Panc1 (cell line): ENCODE data around the gene CNOT6L.

ENCODE experiments used
- POLR2AphosphoS5 ChIP-seq: IDR thresholded peaks from 2 replicates; pipeline ENCODE4 v1.6.1; 2012; ENCODE audit warnings: mild to moderate bottlenecking, low read depth, low read length, moderate library complexity
- SIN3A ChIP-seq: IDR thresholded peaks from 2 replicates; pipeline ENCODE4 v1.6.1; 2012; ENCODE audit warnings: low read depth, mild to moderate bottlenecking, low read length, moderate library complexity, borderline replicate concordance; ENCODE audit not compliant: insufficient read depth
- TF ChIP-seq, protein P1 (sequence below): fragments of 450-650 bp; IDR thresholded peaks from 2 replicates; pipeline ENCODE4 v1.5.1; 2017; ENCODE audit warnings: mild to moderate bottlenecking
- TF ChIP-seq, protein P2 (sequence below), 2 experiments: IDR thresholded peaks; 2 replicates each; pipeline ENCODE4 v1.6.1; 2011 to 2012; ENCODE audit warnings: low read depth in 2 of 2, control low read depth in 1 of 2, low read length in 1 of 2, mild to moderate bottlenecking in 1 of 2, moderate library complexity in 1 of 2; ENCODE audit not compliant: insufficient read depth in 1 of 2

DNA sequence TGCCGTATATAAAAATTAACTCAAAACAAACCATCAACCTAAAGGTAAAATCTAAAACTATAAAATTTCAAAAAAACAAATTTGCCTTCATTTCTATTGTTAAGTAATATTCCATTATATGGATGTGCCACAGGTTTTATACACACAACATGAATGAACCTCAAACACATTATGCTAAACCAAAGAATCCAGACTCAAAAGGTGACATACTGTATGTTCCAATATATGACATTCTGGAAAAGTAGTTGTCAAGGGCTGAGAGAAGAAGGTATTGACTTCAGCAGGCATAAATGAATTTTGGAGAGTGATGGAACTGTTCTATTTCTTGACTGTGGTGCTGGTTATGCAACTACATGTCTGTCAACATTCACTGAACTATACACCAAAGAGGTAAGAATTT, 56.6 kb downstream of the CNOT6L start:
- TF ChIP-seq, protein P1, sequence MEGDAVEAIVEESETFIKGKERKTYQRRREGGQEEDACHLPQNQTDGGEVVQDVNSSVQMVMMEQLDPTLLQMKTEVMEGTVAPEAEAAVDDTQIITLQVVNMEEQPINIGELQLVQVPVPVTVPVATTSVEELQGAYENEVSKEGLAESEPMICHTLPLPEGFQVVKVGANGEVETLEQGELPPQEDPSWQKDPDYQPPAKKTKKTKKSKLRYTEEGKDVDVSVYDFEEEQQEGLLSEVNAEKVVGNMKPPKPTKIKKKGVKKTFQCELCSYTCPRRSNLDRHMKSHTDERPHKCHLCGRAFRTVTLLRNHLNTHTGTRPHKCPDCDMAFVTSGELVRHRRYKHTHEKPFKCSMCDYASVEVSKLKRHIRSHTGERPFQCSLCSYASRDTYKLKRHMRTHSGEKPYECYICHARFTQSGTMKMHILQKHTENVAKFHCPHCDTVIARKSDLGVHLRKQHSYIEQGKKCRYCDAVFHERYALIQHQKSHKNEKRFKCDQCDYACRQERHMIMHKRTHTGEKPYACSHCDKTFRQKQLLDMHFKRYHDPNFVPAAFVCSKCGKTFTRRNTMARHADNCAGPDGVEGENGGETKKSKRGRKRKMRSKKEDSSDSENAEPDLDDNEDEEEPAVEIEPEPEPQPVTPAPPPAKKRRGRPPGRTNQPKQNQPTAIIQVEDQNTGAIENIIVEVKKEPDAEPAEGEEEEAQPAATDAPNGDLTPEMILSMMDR, result no peak
- no peak for TF ChIP-seq POLR2AphosphoS5
- TF ChIP-seq SIN3A, result no peak
- TF ChIP-seq, protein P2, sequence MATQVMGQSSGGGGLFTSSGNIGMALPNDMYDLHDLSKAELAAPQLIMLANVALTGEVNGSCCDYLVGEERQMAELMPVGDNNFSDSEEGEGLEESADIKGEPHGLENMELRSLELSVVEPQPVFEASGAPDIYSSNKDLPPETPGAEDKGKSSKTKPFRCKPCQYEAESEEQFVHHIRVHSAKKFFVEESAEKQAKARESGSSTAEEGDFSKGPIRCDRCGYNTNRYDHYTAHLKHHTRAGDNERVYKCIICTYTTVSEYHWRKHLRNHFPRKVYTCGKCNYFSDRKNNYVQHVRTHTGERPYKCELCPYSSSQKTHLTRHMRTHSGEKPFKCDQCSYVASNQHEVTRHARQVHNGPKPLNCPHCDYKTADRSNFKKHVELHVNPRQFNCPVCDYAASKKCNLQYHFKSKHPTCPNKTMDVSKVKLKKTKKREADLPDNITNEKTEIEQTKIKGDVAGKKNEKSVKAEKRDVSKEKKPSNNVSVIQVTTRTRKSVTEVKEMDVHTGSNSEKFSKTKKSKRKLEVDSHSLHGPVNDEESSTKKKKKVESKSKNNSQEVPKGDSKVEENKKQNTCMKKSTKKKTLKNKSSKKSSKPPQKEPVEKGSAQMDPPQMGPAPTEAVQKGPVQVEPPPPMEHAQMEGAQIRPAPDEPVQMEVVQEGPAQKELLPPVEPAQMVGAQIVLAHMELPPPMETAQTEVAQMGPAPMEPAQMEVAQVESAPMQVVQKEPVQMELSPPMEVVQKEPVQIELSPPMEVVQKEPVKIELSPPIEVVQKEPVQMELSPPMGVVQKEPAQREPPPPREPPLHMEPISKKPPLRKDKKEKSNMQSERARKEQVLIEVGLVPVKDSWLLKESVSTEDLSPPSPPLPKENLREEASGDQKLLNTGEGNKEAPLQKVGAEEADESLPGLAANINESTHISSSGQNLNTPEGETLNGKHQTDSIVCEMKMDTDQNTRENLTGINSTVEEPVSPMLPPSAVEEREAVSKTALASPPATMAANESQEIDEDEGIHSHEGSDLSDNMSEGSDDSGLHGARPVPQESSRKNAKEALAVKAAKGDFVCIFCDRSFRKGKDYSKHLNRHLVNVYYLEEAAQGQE (IDR thresholded peaks at IDR 0.05; ENCODE audit: insufficient read depth in 1 of 2, low read depth in 2 of 2, low read length in 1 of 2), result no peak
